Upper lobe of right lung (tissue), 1 donor: Measurements from ENCODE around the gene IL1RL1. TPM values are rescaled to one million over a fixed set of nuclear protein-coding genes. Genes with fewer than 3 reads are reported as not detected.

ENCODE experiments used
- ATAC-seq: fragments of 200-7000 bp; cut with Tn5 transposase; one replicate; pipeline ENCODE4 v1.9.1; 2020; ENCODE audit warnings: mild to moderate bottlenecking, moderate library complexity
- DNase-seq: peaks from one replicate; pipeline ENCODE4 v3.0.0-alpha.2; 2020
- H3K27ac ChIP-seq: fragments of 200-600 bp; one replicate; pipeline ENCODE4 v1.8.0; 2022
- H3K27me3 ChIP-seq: fragments of 200-600 bp; one replicate; pipeline ENCODE4 v1.8.0; 2022; ENCODE audit warnings: mild to moderate bottlenecking
- H3K36me3 ChIP-seq: fragments of 200-600 bp; one replicate; pipeline ENCODE4 v1.8.0; 2022
- H3K4me1 ChIP-seq: fragments of 200-600 bp; one replicate; pipeline ENCODE4 v1.8.0; 2022
- H3K4me3 ChIP-seq: fragments of 200-600 bp; one replicate; pipeline ENCODE4 v1.8.0; 2022; ENCODE audit warnings: mild to moderate bottlenecking
- H3K9me3 ChIP-seq: fragments of 200-600 bp; one replicate; pipeline ENCODE4 v1.8.0; 2022
- intact Hi-C: fragments of 100-400 bp; cut with DNase I; formaldehyde crosslinking; loops from one replicate; pipeline ENCODE4 v1.11.0; 2022
- total RNA-seq: library from RNA; stranded (reverse); fragmentation: NEBNext Ultra II Directional; extraction: Animal tissue kit (Norgen Biotek cat#: 25700); gene quantifications from one replicate; pipeline ENCODE4 v1.2.1, GENCODE V29; 2021
- TF ChIP-seq, protein P1 (sequence below): fragments of 200-600 bp; IDR thresholded peaks from one replicate; pipeline ENCODE4 v1.8.0; 2022; ENCODE audit warnings: antibody characterized with exemption
- donor health status: DM: no; HTN: yes; CAD: no; lungs with severe emphysema.

IL1RL1 gene
- total RNA-seq, 1 donor from 2014 or later: 46.5 TPM

DNA sequence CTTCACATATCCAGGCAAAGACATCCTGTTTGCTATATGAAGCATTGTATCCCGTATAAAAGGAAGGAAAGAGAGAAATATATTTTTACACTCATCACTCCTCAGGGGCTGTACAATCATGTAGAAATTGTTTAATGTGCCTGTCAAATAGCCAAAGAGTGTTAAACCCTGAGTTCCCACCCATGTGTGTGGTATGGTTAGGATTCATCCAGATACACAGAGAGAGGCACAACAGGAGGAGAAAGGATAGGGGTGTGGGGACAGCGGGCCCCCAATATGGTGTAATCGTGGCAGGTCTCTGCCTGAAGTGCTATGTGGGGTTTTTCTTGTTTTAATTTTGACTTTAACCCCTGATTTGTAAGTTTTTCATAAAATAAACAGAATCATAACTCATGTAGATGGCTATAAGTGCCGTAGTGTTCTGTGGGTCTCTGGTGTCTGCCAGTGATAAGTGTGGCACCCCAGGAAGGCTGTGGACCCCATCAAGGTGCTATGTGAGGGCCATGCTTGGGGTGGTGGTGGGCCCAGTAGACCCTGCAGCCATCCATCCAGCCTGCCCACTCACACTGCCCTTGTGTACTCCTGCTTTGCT is 34.1 kb downstream of the IL1RL1 start:
- intact Hi-C loops: no loop called here
- no peaks in the 10 kb centered on the region for H3K4me1 ChIP-seq
- no peak overlapping the region for H3K27ac ChIP-seq

DNA sequence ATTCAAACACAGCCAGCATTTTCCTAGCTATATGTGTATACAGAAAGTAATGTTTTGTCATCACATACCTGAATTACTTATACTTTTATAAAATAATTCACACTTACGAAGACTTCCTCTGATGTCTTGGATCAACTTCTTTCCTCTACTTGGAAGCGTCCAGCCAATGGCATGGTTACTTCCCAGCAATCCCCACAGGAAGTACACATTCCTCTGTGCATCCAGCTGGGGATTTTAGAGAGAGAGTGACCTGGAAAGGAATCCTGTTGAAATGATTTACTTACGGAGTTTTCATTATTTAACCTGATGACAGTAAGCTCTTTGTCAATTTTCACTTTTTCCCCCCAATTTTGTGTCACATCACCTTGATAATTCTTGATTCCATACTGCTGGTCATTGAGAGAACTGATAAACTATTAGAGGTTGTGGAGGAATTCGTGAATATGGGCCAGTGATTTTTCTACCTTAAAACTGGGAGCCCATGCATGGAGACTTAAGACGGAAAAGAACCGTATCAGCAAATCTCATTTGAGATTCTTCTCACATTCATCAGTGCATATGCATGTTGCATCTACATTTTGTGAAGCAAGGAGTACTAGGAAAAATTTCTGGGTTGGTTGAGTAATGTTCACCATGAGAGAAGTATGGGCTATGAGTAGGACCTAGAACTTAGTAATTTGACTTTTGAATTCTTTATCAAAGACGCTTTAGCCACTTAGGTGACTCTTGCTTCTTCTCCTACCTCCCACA is 35.2 kb downstream of the IL1RL1 start:
- intact Hi-C loops: no loop called here
- ATAC-seq (no peak), DNase-seq (no peak)
- no peak overlapping the region for H3K27ac ChIP-seq
- no peak overlapping the region for H3K4me3 ChIP-seq
- no peaks in the 10 kb centered on the region for H3K4me1 ChIP-seq
- no peaks in the 10 kb centered on the region for H3K36me3 ChIP-seq
- H3K27me3 ChIP-seq: no peaks in the 10 kb centered on the region
- H3K9me3 ChIP-seq: no peaks in the 10 kb centered on the region
- TF ChIP-seq, protein P1, sequence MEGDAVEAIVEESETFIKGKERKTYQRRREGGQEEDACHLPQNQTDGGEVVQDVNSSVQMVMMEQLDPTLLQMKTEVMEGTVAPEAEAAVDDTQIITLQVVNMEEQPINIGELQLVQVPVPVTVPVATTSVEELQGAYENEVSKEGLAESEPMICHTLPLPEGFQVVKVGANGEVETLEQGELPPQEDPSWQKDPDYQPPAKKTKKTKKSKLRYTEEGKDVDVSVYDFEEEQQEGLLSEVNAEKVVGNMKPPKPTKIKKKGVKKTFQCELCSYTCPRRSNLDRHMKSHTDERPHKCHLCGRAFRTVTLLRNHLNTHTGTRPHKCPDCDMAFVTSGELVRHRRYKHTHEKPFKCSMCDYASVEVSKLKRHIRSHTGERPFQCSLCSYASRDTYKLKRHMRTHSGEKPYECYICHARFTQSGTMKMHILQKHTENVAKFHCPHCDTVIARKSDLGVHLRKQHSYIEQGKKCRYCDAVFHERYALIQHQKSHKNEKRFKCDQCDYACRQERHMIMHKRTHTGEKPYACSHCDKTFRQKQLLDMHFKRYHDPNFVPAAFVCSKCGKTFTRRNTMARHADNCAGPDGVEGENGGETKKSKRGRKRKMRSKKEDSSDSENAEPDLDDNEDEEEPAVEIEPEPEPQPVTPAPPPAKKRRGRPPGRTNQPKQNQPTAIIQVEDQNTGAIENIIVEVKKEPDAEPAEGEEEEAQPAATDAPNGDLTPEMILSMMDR: no peak

More for the DNA sequence above, 34.1 kb downstream of the IL1RL1 start:
- TF ChIP-seq, protein P1: no peak
- Histone ChIP-seq H3K9me3 (no peaks in the 10 kb centered on the region), H3K27me3 (no peaks in the 10 kb centered on the region), H3K4me3 (no peak overlapping the region), H3K36me3 (no peaks in the 10 kb centered on the region)
- ATAC-seq (no peak), DNase-seq (no peak)

DNA sequence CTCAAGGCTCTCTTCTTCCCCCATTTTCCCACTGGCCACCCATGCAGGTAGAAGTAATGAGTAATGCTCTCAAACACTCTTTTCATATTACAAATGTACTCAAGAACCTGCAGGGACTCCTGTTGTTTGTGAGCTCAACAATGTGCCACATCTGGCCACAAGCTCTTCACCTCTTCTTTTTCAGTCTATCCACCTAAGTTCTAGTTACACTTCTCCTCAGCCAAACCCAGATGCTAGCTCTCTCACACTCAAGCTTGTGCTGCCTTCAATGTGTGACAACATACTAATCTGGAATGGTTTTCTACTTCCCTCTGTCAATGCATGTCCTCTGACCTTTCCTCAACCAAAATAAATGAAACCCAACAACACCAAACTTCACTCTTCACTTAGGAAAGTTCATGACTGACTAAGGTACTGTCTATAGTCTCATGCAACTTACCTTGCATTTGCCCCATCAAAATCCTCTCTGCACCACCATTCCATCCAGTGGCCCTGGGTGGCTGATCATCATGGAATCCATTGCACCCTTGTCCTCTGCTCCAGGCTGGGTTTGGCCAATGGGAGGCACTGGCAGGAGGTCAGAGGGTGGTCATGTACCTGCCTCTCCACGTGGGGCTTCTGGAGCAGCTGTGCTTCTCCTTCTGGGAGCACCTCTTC is 38.9 kb downstream of the IL1RL1 start:
- no peaks in the 10 kb centered on the region for H3K4me1 ChIP-seq
- no peaks in the 10 kb centered on the region for H3K36me3 ChIP-seq
- TF ChIP-seq, protein P1: no peak
- H3K4me3 ChIP-seq: no peak overlapping the region
- H3K27me3 ChIP-seq: no peaks in the 10 kb centered on the region
- intact Hi-C loops: loop anchor here (10.0 kb wide), 1 partner anchor 105 kb away; no protein-coding TSS in a partner anchor
- no peak overlapping the region for H3K27ac ChIP-seq
- ATAC-seq (peak; percentile 43), DNase-seq (no peak)
- no peaks in the 10 kb centered on the region for H3K9me3 ChIP-seq

DNA sequence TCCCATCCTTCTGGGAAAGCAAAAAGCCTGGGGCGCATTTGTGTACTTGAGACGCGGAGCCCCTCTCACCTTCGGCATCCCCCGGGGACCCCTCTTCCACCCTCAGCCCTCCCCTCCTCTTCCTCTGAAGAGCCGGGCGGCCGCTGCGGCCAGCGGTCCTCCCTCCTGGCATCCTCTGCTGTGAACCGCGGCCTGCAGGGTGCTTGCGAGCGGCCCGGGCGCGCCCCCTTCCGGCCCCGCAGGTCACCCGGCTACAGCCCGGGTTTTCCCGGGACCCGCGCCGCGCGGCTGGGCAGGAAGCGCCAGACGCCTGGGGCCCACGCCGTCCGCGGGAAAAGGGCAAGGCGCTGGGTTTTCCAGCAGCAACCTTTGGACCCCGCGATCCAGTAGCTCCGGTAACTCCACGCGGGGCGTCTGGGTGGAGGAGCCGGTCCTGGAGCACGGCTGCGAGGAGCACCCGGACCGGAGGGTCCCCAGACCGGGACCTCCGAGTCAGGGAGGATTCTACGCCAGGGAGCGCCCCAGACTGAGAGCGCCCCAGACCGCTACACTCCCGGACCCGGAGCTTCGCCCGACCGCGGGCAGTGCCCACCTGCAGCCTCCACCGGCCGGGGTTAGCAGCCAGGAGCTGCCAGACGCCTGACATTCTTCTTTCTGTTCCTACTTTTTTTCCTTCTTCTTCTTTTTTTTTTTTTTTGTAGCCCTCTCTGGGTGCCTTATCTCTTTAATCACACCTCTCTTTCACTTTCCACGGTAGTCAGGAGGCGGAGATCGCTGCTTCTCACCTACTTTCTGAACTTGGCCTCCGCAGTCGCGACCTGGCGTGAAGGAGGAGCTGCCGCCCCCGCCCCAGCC is 44.4 kb downstream of the IL1RL1 start, which contains the start of gene IL18R1:
IL18R1 (plus strand) TSS at position 271 of the 855 bp plus-strand sequence. CDS start 6,865 bp downstream, outside the sequence.
- ATAC-seq: peak; percentile 99
- Histone ChIP-seq H3K36me3 (no peaks in the 10 kb centered on the region), H3K27ac (peak within 1 kb of the TSS; percentile 86), H3K27me3 (no peaks in the 10 kb centered on the region), H3K4me3 (peak within 1 kb of the TSS; percentile 67), H3K9me3 (no peaks in the 10 kb centered on the region), H3K4me1 (no peaks in the 10 kb centered on the region)
- intact Hi-C loops: loop anchor here (10.0 kb wide), 1 partner anchor 111 kb away; no protein-coding TSS in a partner anchor
- peak; percentile 90 for DNase-seq
- TF ChIP-seq, protein P1: peak; percentile 83

DNA sequence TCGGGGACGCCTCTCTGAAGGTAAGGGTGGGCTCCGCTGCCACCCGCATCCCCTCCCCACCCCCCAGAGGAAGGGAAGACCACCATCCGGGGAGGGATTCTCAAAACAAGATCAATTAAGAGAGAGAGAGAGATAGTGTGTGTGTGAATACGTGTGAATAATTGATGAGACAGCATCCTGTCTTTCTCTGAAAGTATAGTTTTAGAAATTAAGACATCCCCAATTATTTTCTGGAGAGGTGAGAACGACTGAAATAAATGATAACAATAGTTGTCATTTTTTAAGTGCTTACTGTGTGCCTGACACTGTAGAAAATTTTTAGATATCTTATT is 45.0 kb downstream of the IL1RL1 start:
- TF ChIP-seq, protein P1: no peak
- Histone ChIP-seq H3K36me3 (no peaks in the 10 kb centered on the region), H3K4me1 (no peaks in the 10 kb centered on the region), H3K27ac (peak overlapping the region; percentile 86), H3K4me3 (peak overlapping the region; percentile 67), H3K9me3 (no peaks in the 10 kb centered on the region), H3K27me3 (no peaks in the 10 kb centered on the region)
- intact Hi-C loops: loop anchor here (10.0 kb wide), 1 partner anchor 112 kb away; no protein-coding TSS in a partner anchor
- DNase-seq: no peak
- no peak for ATAC-seq
